Testis (tissue), 3 donors: Measurements from ENCODE around the gene NR2E1. TPM values are rescaled to one million over a fixed set of nuclear protein-coding genes. Genes with fewer than 3 reads are reported as not detected.

ENCODE experiments used
- DNase-seq: peaks from one replicate; pipeline ENCODE4 v3.0.0-alpha.2; 2019
- H3K27ac ChIP-seq, 2 donors: fragments of 200-600 bp; sonication (generic); one replicate each; pipeline ENCODE4 v1.5.1; 2019
- H3K27me3 ChIP-seq: fragments of 200-600 bp; sonication (generic); one replicate; pipeline ENCODE4 v1.5.1; 2019
- H3K36me3 ChIP-seq: fragments of 200-600 bp; sonication (generic); one replicate; pipeline ENCODE4 v1.5.1; 2017; ENCODE audit warnings: low read depth; ENCODE audit errors: missing control alignments
- H3K4me1 ChIP-seq: fragments of 200-600 bp; sonication (generic); one replicate; pipeline ENCODE4 v1.5.1; 2019
- H3K4me3 ChIP-seq, 2 donors: fragments of 200-600 bp; sonication (generic); one replicate each; pipeline ENCODE4 v1.5.1; 2017 to 2019
- H3K9me3 ChIP-seq: fragments of 200-600 bp; sonication (generic); one replicate; pipeline ENCODE4 v1.5.1; 2017
- POLR2A ChIP-seq: fragments of 450-650 bp; IDR thresholded peaks from one replicate; pipeline ENCODE4 v1.6.1; 2017; ENCODE audit warnings: antibody characterized with exemption, mild to moderate bottlenecking, moderate library complexity
- WGBS, 2 donors: methylation state at CpG; one replicate each; pipeline ENCODE4 v1.1.5; 2018; 5-methylcytosine and 5-hydroxymethylcytosine counted together
- intact Hi-C: fragments of 100-400 bp; cut with DNase I; formaldehyde crosslinking; loops from one replicate; pipeline ENCODE4 v1.15.1; 2023; ENCODE audit warnings: low total_unique reads
- polyA plus RNA-seq: library from polyadenylated mRNA; stranded (reverse); fragments of 350-450 nt; fragmentation: Illumina TruSeq; extraction: RNeasy Lipid Tissue Mini Kit (QIAGEN cat#74804); gene quantifications from one replicate; pipeline ENCODE4 v1.2.3, GENCODE V29; 2014; ENCODE audit warnings: low read depth, low replicate concordance; ENCODE audit not compliant: insufficient read depth
- total RNA-seq, 2 donors: library from RNA; depleted of rRNA; stranded (reverse); fragments of >200 nt; gene quantifications; one replicate each; pipeline ENCODE4 v1.2.3, GENCODE V29; 2016
- TF ChIP-seq, protein P1 (sequence below), 3 experiments: fragments of 450-650 bp in 2 of 3; fragments of 200-600 bp in 1 of 3; sonication (generic) in 1 of 3; IDR thresholded peaks; one replicate each; pipeline ENCODE4 v1.5.1; 2016 to 2019; ENCODE audit warnings: antibody characterized with exemption in 3 of 3, mild to moderate bottlenecking in 2 of 3, moderate library complexity in 1 of 3

The NR2E1 gene
- total and polyA plus RNA-seq, 3 donors from 2014 or later: 0.12 to 0.39 (median 0.30) TPM

DNA sequence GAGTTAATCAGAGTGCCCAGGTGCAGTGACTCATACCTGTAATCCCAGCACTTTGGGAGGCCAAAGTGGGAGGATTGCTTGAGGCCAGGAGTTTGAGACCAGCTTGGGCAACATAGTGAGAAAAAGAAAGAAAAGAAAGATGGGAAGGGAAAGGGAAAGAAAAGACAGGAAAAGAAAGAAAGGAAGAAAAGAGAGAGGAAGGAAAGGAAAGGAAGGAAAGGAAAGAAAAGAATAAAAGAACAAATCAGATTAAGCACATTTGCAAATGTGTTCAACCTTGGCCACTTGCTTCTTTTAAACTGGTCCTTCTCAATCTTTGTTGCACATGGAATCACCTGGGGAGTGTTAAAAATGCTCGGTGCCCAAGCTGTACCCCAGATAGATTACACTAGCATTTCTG, 28.0 kb downstream of the NR2E1 start:
- 87 to 89% methylated on average over 1 of the region's 1 CpG for WGBS, 2 donors
- no peaks in the 10 kb centered on the region for H3K27me3 ChIP-seq
- H3K4me1 ChIP-seq: no peaks in the 10 kb centered on the region
- intact Hi-C loops: no loop called here
- H3K27ac ChIP-seq: no peak overlapping the region
- DNase-seq: no peak
- no peak overlapping the region for H3K4me3 ChIP-seq
- no peaks in the 10 kb centered on the region for H3K36me3 ChIP-seq
- TF ChIP-seq POLR2A: no peak
- TF ChIP-seq, protein P1, sequence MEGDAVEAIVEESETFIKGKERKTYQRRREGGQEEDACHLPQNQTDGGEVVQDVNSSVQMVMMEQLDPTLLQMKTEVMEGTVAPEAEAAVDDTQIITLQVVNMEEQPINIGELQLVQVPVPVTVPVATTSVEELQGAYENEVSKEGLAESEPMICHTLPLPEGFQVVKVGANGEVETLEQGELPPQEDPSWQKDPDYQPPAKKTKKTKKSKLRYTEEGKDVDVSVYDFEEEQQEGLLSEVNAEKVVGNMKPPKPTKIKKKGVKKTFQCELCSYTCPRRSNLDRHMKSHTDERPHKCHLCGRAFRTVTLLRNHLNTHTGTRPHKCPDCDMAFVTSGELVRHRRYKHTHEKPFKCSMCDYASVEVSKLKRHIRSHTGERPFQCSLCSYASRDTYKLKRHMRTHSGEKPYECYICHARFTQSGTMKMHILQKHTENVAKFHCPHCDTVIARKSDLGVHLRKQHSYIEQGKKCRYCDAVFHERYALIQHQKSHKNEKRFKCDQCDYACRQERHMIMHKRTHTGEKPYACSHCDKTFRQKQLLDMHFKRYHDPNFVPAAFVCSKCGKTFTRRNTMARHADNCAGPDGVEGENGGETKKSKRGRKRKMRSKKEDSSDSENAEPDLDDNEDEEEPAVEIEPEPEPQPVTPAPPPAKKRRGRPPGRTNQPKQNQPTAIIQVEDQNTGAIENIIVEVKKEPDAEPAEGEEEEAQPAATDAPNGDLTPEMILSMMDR (IDR thresholded peaks at IDR 0.05): no peak
- no peaks in the 10 kb centered on the region for H3K9me3 ChIP-seq

DNA sequence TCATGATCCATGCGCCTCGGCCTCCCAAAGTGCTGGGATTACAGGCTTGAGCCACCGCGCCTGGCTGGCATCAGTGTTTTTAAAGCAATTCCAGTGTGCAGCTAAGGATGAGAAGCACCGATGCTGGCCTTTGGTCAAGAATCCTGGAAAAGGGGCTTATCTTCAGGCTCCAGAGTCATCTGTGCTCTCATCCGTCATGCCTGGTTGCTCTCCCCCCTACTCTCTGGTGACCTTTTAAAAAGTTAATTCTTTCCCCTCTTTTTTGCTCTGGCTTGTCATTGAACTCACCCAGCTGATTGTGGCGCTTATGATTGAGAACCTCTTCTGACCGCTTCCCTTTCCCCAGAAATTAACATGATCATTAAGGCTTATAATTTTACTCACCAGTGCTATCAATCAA, 28.7 kb downstream of the NR2E1 start:
- no peak for DNase-seq
- Histone ChIP-seq H3K27me3 (no peaks in the 10 kb centered on the region), H3K4me1 (no peaks in the 10 kb centered on the region), H3K4me3 (no peak overlapping the region), H3K36me3 (no peaks in the 10 kb centered on the region), H3K9me3 (no peaks in the 10 kb centered on the region), H3K27ac (no peak overlapping the region)
- WGBS, 2 donors: 83 to 86% methylated on average over 8 of the region's 8 CpGs
- intact Hi-C loops: no loop called here
- no peak for TF ChIP-seq POLR2A
- TF ChIP-seq, protein P1 (IDR thresholded peaks at IDR 0.05): no peak

DNA sequence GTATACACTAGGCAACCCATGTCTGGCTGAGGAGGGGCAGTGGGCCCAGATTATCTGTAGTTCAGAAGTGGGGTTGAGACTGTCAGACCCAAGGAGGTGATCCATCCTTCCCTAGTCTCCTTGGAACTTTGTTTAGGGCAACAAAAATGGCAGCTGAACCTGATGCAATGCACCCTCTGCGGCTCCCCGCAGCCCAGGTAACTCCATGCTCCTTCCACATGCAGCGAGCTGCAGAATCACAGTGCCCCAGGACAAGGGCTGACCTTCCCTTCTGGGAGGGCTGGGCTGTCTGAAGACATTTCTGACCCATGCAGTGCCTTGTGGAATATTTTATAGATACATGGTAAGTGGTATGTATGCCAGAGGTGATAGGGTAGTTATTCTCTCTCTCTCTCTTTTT, 29.4 kb downstream of the NR2E1 start:
- H3K36me3 ChIP-seq: no peaks in the 10 kb centered on the region
- TF ChIP-seq, protein P1 (IDR thresholded peaks at IDR 0.05): no peak
- no peak for TF ChIP-seq POLR2A
- no peaks in the 10 kb centered on the region for H3K4me1 ChIP-seq
- intact Hi-C loops: no loop called here
- H3K9me3 ChIP-seq: no peaks in the 10 kb centered on the region
- DNase-seq: no peak
- 92 to 93% methylated on average over 2 to 3 of the region's 3 CpGs for WGBS, 2 donors
- H3K4me3 ChIP-seq: no peak overlapping the region
- no peaks in the 10 kb centered on the region for H3K27me3 ChIP-seq
- no peak overlapping the region for H3K27ac ChIP-seq

DNA sequence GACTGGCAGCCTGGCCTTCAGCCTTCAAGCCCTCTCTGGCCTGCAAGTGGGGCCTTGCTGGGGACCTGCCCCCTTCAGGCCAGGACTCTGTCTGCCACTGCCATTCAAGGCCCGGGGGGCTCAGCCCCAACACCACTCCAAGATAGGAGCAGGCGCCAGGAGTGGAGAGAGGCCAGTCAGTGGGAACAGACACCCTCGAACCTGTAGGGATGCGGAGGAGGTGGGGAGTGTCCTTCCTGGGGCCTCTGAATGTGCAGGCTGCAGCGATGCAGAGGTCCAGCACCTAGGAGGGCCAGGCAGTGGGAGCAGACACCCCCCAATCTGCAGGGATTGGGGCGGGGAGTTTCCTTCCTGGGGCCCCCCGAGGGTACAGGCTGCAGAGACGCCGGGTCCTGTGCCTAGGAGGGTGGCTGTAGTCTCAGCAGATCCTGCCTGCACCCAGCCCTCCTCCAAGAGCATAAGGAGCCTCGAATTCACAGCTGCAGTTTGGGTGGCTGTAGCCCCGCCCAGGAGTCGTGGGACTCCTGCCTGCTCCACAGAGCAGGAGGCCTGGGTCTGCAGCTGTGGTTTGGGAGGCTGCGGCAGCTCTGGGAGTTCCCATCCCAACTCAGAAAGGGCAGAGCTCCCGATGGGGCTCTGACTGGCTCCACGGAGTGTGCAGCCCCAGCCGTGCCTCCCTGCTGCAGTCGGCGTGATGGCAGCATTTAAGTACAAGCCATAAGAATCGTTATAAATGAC, 33.1 kb downstream of the NR2E1 start:
- no peaks in the 10 kb centered on the region for H3K4me1 ChIP-seq
- no peak for TF ChIP-seq POLR2A
- TF ChIP-seq, protein P1 (IDR thresholded peaks at IDR 0.05): no peak
- H3K27me3 ChIP-seq: no peaks in the 10 kb centered on the region
- intact Hi-C loops: no loop called here
- H3K4me3 ChIP-seq: no peak overlapping the region
- WGBS, 2 donors: 82 to 86% methylated on average over 14 to 18 of the region's 19 CpGs
- H3K9me3 ChIP-seq: no peaks in the 10 kb centered on the region
- no peak for DNase-seq
- no peak overlapping the region for H3K27ac ChIP-seq
- no peaks in the 10 kb centered on the region for H3K36me3 ChIP-seq

DNA sequence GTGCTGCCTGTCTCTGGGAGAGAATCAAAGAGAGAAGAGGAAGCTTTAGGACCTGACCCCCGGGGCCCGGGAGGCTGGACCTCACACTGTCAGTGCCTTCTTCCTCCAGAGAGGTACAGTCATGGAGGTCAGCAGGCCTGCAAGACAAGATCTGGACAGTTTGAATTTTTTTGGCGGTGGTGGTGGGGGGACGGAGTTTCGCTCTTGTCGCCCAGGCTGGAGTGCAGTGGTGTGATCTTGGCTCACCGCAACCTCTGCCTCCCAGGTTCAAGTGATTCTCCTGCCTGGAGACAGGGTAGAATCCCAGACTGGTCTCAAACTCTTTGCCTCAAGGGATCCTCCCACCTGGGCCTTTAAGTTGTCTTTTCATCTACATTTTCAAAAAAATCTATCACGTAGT, 34.4 kb downstream of the NR2E1 start:
- Histone ChIP-seq H3K27ac (no peak overlapping the region), H3K9me3 (no peaks in the 10 kb centered on the region), H3K36me3 (no peaks in the 10 kb centered on the region), H3K4me1 (no peaks in the 10 kb centered on the region), H3K27me3 (no peaks in the 10 kb centered on the region), H3K4me3 (no peak overlapping the region)
- WGBS, 2 donors: 95 to 99% methylated on average over 8 of the region's 8 CpGs
- intact Hi-C loops: no loop called here
- no peak for DNase-seq
- TF ChIP-seq POLR2A: no peak
- TF ChIP-seq, protein P1 (IDR thresholded peaks at IDR 0.05): no peak
